Transverse colon (tissue), 4 donors: ENCODE measurements around the gene PHETA1.

ENCODE experiments used
- CTCF ChIP-seq, 5 experiments: fragments of 200-600 bp in 3 of 5; fragments of 450-650 bp in 2 of 5; sonication (generic) in 3 of 5; IDR thresholded peaks; 1 replicate in 2 of 5; 2 replicates in 3 of 5; pipeline ENCODE4 v1.5.1; 2016 to 2017; ENCODE audit warnings: antibody characterized with exemption in 5 of 5, inconsistent platforms in 3 of 5, mild to moderate bottlenecking in 2 of 5, moderate library complexity in 1 of 5
- EP300 ChIP-seq: sonication (generic); formaldehyde crosslinking; IDR thresholded peaks from one replicate; pipeline ENCODE4 v1.6.1; 2017; ENCODE audit warnings: antibody characterized with exemption, low read depth
- POLR2A ChIP-seq: fragments of 450-650 bp; IDR thresholded peaks from one replicate; pipeline ENCODE4 v1.6.1; 2016; ENCODE audit warnings: antibody characterized with exemption, mild to moderate bottlenecking, moderate library complexity
- POLR2AphosphoS5 ChIP-seq, 3 donors: sonication (generic); formaldehyde crosslinking; IDR thresholded peaks; one replicate each; pipeline ENCODE4 v1.6.1; 2016; ENCODE audit warnings: antibody characterized with exemption in 3 of 3

GRCh38 chr12:111404362-111405148, 35.7 kb upstream of the PHETA1 start:
- TF ChIP-seq CTCF (IDR thresholded peaks at IDR 0.05) (no peak), POLR2AphosphoS5 (IDR thresholded peaks at IDR 0.05) (no peak), EP300 (no peak), POLR2A (no peak)
